ENCODE results near the gene CCDC6.

CCDC6 gene

DNA sequence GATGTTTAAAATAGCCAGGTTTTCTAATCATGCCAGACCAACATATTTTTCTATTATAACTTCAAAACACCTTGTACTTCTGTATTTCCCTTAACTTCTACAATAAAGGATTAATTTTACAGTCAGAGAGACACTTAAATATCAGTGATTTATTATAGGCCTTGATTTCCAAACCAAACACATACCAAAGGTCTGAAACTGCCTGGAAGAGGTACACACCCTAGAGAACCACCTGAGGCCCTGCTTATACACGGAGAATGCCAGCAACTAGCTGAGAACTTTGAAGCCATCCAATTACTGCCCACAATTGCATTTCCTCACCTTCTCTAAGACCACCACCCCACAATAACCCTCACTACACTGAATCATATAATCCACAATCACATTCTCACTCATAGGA, 4.9 kb downstream of the CCDC6 start:
- no peaks in the 10 kb centered on the region for H3K9me3 ChIP-seq (ENCODE audit: control extremely low read depth in 1 of 5, control insufficient read depth in 4 of 5, insufficient read depth in 2 of 5, low read depth in 1 of 5, low read length in 4 of 5)
- H3K27me3 ChIP-seq (replicated peaks in 2 of 5; ENCODE audit: control insufficient read depth in 4 of 5, insufficient read depth in 5 of 5, low read length in 4 of 5): no peaks in the 10 kb centered on the region
- no peak overlapping the region for H3K4me3 ChIP-seq (ENCODE audit: control insufficient read depth in 1 of 7, extremely low read depth in 1 of 7, insufficient read depth in 4 of 7, low read depth in 2 of 7, low read length in 6 of 7)
- ChIA-PET CTCF (interaction anchor here (1.0 to 1.4 kb wide), 5 partner anchors 36 to 275 kb away, joined by 3 to 4 read pairs (median 3); no protein-coding TSS in a partner anchor), POLR2A (interaction anchor here (1.6 kb wide), 1 partner anchor 69 kb away, joined by 3 read pairs; no protein-coding TSS in a partner anchor)
- no peak for DNase-seq
- peaks cover 0 to 18% (median 5%) of the 10 kb centered on the region in 4 experiments for H3K36me3 ChIP-seq (ENCODE audit: control insufficient read depth in 4 of 4, insufficient read depth in 4 of 4, low read length in 3 of 4)
- no peak overlapping the region for H3K27ac ChIP-seq (ENCODE audit: insufficient read depth in 1 of 2, low read depth in 1 of 2, low read length in 2 of 2, poor library complexity in 1 of 2, severe bottlenecking in 2 of 2)
- 100% methylated on average over 1 of the region's 1 CpG for WGBS (ENCODE audit: insufficient coverage)
- peaks cover 21 to 46% (median 36%) of the 10 kb centered on the region in 4 experiments for H3K4me1 ChIP-seq (ENCODE audit: control extremely low read depth in 1 of 4, control insufficient read depth in 4 of 4, insufficient read depth in 4 of 4, low read length in 3 of 4)

DNA sequence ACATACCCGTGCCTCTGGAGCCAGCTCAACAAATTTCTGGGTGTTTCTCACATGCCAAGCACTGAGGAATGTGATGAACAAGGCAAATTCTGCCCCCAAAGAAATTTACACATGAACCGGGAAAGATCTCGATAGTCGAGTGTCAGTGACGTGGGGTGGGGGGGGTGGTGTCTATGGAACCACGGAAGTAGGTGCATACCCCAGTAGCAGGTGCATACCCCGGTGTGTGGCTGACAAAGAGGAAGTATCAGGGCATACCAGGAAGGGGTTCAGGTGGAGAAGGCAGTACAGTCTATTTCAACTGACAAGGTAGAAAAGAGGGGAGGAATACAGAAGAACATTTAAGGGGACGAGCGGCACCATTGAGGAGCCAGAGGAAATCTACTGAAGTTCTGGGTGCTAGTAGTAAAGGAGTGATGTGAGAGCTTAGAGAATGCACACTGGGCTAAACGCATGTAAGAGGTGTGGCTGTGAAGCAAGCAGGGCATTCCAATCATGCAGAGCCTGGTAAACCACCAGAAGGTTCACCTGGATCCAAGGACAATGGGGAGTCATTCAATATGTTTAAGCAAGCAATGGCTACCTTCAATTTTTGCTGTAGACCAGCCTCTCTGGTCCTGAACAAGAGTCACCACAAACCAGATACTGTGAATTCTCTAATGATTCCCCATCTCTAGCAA, 6.2 kb downstream of the CCDC6 start:
- H3K9me3 ChIP-seq (ENCODE audit: control extremely low read depth in 1 of 5, control insufficient read depth in 4 of 5, insufficient read depth in 2 of 5, low read depth in 1 of 5, low read length in 4 of 5): no peaks in the 10 kb centered on the region
- POLR2A ChIA-PET: no interaction called here

DNA sequence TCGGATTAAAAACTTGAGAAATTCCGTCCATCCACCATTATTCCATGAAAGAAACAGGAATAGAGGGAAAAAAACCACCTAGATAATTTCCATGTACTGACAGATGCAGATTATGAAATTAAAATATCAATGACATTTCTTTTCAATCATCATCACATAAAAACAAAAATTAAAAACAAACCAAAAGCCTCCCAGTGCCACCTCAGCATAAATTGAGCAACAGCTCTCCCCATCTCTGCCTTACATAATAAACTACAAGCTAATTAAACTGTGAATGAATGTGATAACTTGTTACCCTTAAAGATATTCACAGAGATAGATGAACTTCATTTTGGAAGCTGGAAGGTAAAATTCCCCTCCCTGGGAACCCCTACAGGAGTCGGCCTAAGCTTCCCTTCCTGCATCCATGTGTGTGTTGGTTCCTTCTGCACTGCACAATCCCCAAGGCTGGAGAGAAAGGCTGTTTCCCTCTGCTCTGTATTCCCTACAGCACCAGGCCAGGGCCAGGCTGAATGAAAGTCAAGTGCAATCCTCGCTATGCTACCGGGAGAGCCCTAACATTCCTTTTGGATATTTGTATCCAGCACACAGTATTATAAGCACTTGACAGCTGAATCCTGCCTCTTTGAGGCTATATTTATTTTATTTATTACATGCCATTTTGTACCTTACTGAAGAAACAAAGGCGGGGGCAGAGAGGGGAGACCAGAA, 8.1 kb downstream of the CCDC6 start:
- Histone ChIP-seq H3K36me3 (ENCODE audit: control insufficient read depth in 4 of 4, insufficient read depth in 4 of 4, low read length in 3 of 4) (peaks cover 0 to 26% (median 5%) of the 10 kb centered on the region in 4 experiments), H3K27ac (ENCODE audit: insufficient read depth in 1 of 2, low read depth in 1 of 2, low read length in 2 of 2, poor library complexity in 1 of 2, severe bottlenecking in 2 of 2) (no peak overlapping the region), H3K9me3 (ENCODE audit: control extremely low read depth in 1 of 5, control insufficient read depth in 4 of 5, insufficient read depth in 2 of 5, low read depth in 1 of 5, low read length in 4 of 5) (no peaks in the 10 kb centered on the region), H3K4me3 (ENCODE audit: control insufficient read depth in 1 of 7, extremely low read depth in 1 of 7, insufficient read depth in 4 of 7, low read depth in 2 of 7, low read length in 6 of 7) (no peak overlapping the region), H3K27me3 (replicated peaks in 2 of 5; ENCODE audit: control insufficient read depth in 4 of 5, insufficient read depth in 5 of 5, low read length in 4 of 5) (no peaks in the 10 kb centered on the region), H3K4me1 (ENCODE audit: control extremely low read depth in 1 of 4, control insufficient read depth in 4 of 4, insufficient read depth in 4 of 4, low read length in 3 of 4) (peaks cover 7 to 25% (median 18%) of the 10 kb centered on the region in 4 experiments)
- DNase-seq: no peak
- 90% methylated on average over 3 of the region's 6 CpGs for WGBS (ENCODE audit: insufficient coverage)
- POLR2A ChIA-PET: no interaction called here
- CTCF ChIA-PET: interaction anchor here (0.9 to 1.0 kb wide), 2 partner anchors 8 to 11 kb away, joined by 3 read pairs; partner anchors contain the start of gene CCDC6

More for the DNA sequence above, 6.2 kb downstream of the CCDC6 start:
- Histone ChIP-seq H3K4me3 (ENCODE audit: control insufficient read depth in 1 of 7, extremely low read depth in 1 of 7, insufficient read depth in 4 of 7, low read depth in 2 of 7, low read length in 6 of 7) (peak overlapping the region in 1 of 7 experiments; percentile 27), H3K27me3 (replicated peaks in 2 of 5; ENCODE audit: control insufficient read depth in 4 of 5, insufficient read depth in 5 of 5, low read length in 4 of 5) (no peaks in the 10 kb centered on the region), H3K27ac (ENCODE audit: insufficient read depth in 1 of 2, low read depth in 1 of 2, low read length in 2 of 2, poor library complexity in 1 of 2, severe bottlenecking in 2 of 2) (peak overlapping the region in 1 of 2 experiments; percentile 15), H3K4me1 (ENCODE audit: control extremely low read depth in 1 of 4, control insufficient read depth in 4 of 4, insufficient read depth in 4 of 4, low read length in 3 of 4) (peaks cover 20 to 43% (median 33%) of the 10 kb centered on the region in 4 experiments), H3K36me3 (ENCODE audit: control insufficient read depth in 4 of 4, insufficient read depth in 4 of 4, low read length in 3 of 4) (peaks cover 0 to 25% (median 5%) of the 10 kb centered on the region in 4 experiments)
- 71% methylated on average over 9 of the region's 10 CpGs for WGBS (ENCODE audit: insufficient coverage)
- peak in 2 of 3 donors; percentile 28 to 44 for DNase-seq
- CTCF ChIA-PET: interaction anchor here (0.9 to 1.1 kb wide), 3 partner anchors 27 to 68 kb away, joined by 3 read pairs; no protein-coding TSS in a partner anchor

DNA sequence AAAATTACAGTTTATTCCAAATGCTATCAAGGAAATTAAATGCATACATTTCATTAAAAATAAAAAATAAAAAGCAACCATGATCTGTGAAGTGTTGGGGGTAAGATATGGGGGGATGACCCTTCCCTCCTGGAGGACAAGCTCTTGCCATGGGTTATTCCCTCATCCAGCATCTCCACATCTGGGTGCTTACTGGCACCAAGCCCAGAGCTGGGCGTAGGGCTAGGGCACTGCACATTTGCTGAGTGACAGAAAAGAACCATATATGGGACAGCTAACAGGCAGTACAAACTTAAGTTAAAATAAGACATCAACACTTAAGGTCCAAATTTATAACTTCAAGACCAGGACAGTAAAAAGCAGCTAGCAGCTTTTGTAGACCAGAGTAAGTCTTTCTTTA, 10.2 kb downstream of the CCDC6 start:
- H3K27me3 ChIP-seq (replicated peaks in 2 of 5; ENCODE audit: control insufficient read depth in 4 of 5, insufficient read depth in 5 of 5, low read length in 4 of 5): no peaks in the 10 kb centered on the region
- CTCF ChIA-PET: interaction anchor here (1.1 to 1.6 kb wide), 2 partner anchors 15 to 65 kb away, joined by 3 to 5 read pairs; no protein-coding TSS in a partner anchor
- no peak overlapping the region for H3K4me3 ChIP-seq (ENCODE audit: control insufficient read depth in 1 of 7, extremely low read depth in 1 of 7, insufficient read depth in 4 of 7, low read depth in 2 of 7, low read length in 6 of 7)
- peaks cover 5 to 34% (median 26%) of the 10 kb centered on the region in 4 experiments for H3K4me1 ChIP-seq (ENCODE audit: control extremely low read depth in 1 of 4, control insufficient read depth in 4 of 4, insufficient read depth in 4 of 4, low read length in 3 of 4)
- no peak for DNase-seq
- 100% methylated on average over 1 of the region's 1 CpG for WGBS (ENCODE audit: insufficient coverage)
- POLR2A ChIA-PET: interaction anchor here (0.7 kb wide), 1 partner anchor 8 kb away, joined by 3 read pairs; no protein-coding TSS in a partner anchor
- H3K9me3 ChIP-seq (ENCODE audit: control extremely low read depth in 1 of 5, control insufficient read depth in 4 of 5, insufficient read depth in 2 of 5, low read depth in 1 of 5, low read length in 4 of 5): no peaks in the 10 kb centered on the region
- peaks cover 0 to 20% (median 6%) of the 10 kb centered on the region in 4 experiments for H3K36me3 ChIP-seq (ENCODE audit: control insufficient read depth in 4 of 4, insufficient read depth in 4 of 4, low read length in 3 of 4)
- H3K27ac ChIP-seq (ENCODE audit: insufficient read depth in 1 of 2, low read depth in 1 of 2, low read length in 2 of 2, poor library complexity in 1 of 2, severe bottlenecking in 2 of 2): no peak overlapping the region

DNA sequence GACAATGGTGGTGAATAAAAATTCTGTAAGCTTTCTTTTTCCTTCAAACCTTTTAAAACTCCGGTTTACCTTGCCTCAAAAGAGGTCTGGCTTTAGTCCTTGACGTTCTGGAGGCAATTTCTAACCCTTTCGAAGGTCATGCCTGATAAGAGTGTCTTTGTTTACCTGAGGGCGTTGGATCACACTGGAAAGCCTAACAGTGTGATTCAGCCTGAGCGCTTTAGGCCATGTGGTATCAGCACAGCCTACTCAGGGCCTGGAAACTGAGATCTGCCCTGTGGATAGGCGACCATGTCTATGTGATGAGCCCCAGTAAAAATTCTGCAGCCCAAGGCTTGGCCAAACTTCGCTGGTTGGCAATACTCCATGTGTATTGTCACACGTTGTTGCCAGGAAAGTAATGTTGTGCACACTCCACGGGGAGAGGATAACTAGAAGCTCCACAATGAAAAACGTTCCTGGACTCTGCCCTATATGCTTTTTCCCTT, 10.7 kb downstream of the CCDC6 start:
- POLR2A ChIA-PET: interaction anchor here (0.7 kb wide), 1 partner anchor 8 kb away, joined by 3 read pairs; no protein-coding TSS in a partner anchor
- DNase-seq: no peak
- no peaks in the 10 kb centered on the region for H3K9me3 ChIP-seq (ENCODE audit: control extremely low read depth in 1 of 5, control insufficient read depth in 4 of 5, insufficient read depth in 2 of 5, low read depth in 1 of 5, low read length in 4 of 5)
- H3K36me3 ChIP-seq (ENCODE audit: control insufficient read depth in 4 of 4, insufficient read depth in 4 of 4, low read length in 3 of 4): peaks cover 0 to 23% (median 6%) of the 10 kb centered on the region in 4 experiments
- H3K27me3 ChIP-seq (replicated peaks in 2 of 5; ENCODE audit: control insufficient read depth in 4 of 5, insufficient read depth in 5 of 5, low read length in 4 of 5): no peaks in the 10 kb centered on the region
- H3K4me1 ChIP-seq (ENCODE audit: control extremely low read depth in 1 of 4, control insufficient read depth in 4 of 4, insufficient read depth in 4 of 4, low read length in 3 of 4): peaks cover 5 to 30% (median 25%) of the 10 kb centered on the region in 4 experiments
- no peak overlapping the region for H3K27ac ChIP-seq (ENCODE audit: insufficient read depth in 1 of 2, low read depth in 1 of 2, low read length in 2 of 2, poor library complexity in 1 of 2, severe bottlenecking in 2 of 2)
- no peak overlapping the region for H3K4me3 ChIP-seq (ENCODE audit: control insufficient read depth in 1 of 7, extremely low read depth in 1 of 7, insufficient read depth in 4 of 7, low read depth in 2 of 7, low read length in 6 of 7)
- CTCF ChIA-PET: interaction anchor here (0.9 to 1.6 kb wide), 6 partner anchors 11 to 76 kb away, joined by 3 to 5 read pairs (median 4); partner anchors contain the start of gene CCDC6
- 100% methylated on average over 7 of the region's 10 CpGs for WGBS (ENCODE audit: insufficient coverage)

DNA sequence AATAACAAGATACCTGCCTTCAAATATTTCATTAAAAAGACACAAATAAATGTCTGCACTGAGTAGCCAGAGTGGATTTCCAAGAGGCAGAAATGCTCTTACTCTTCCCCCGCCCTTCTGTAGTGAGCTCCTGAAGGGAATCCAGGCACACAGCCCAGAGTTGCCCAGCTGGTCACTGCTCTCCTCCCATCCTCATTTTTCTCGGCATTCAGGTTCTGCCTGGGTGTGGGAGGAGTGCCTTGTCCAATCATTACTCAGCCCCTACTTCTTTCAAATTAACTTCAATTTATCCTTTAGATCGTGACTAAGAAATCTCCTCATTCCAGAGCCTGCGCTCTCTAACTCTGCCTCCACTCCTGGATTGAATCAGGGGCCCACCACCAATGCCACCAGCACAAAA, 12.2 kb downstream of the CCDC6 start:
- DNase-seq: no peak
- H3K27ac ChIP-seq (ENCODE audit: insufficient read depth in 1 of 2, low read depth in 1 of 2, low read length in 2 of 2, poor library complexity in 1 of 2, severe bottlenecking in 2 of 2): no peak overlapping the region
- no peak overlapping the region for H3K4me3 ChIP-seq (ENCODE audit: control insufficient read depth in 1 of 7, extremely low read depth in 1 of 7, insufficient read depth in 4 of 7, low read depth in 2 of 7, low read length in 6 of 7)
- ChIA-PET CTCF (interaction anchor here (1.5 kb wide), 1 partner anchor 272 kb away, joined by 3 read pairs; no protein-coding TSS in a partner anchor), POLR2A (no interaction called here)
- 93% methylated on average over 3 of the region's 4 CpGs for WGBS (ENCODE audit: insufficient coverage)
- H3K4me1 ChIP-seq (ENCODE audit: control extremely low read depth in 1 of 4, control insufficient read depth in 4 of 4, insufficient read depth in 4 of 4, low read length in 3 of 4): peaks cover 0 to 24% (median 13%) of the 10 kb centered on the region in 4 experiments
- no peaks in the 10 kb centered on the region for H3K9me3 ChIP-seq (ENCODE audit: control extremely low read depth in 1 of 5, control insufficient read depth in 4 of 5, insufficient read depth in 2 of 5, low read depth in 1 of 5, low read length in 4 of 5)
- no peaks in the 10 kb centered on the region for H3K27me3 ChIP-seq (replicated peaks in 2 of 5; ENCODE audit: control insufficient read depth in 4 of 5, insufficient read depth in 5 of 5, low read length in 4 of 5)
- H3K36me3 ChIP-seq (ENCODE audit: control insufficient read depth in 4 of 4, insufficient read depth in 4 of 4, low read length in 3 of 4): peaks cover 3 to 27% (median 7%) of the 10 kb centered on the region in 4 experiments
